Measurements from ENCODE around the gene KCNQ4.

KCNQ4 gene

DNA sequence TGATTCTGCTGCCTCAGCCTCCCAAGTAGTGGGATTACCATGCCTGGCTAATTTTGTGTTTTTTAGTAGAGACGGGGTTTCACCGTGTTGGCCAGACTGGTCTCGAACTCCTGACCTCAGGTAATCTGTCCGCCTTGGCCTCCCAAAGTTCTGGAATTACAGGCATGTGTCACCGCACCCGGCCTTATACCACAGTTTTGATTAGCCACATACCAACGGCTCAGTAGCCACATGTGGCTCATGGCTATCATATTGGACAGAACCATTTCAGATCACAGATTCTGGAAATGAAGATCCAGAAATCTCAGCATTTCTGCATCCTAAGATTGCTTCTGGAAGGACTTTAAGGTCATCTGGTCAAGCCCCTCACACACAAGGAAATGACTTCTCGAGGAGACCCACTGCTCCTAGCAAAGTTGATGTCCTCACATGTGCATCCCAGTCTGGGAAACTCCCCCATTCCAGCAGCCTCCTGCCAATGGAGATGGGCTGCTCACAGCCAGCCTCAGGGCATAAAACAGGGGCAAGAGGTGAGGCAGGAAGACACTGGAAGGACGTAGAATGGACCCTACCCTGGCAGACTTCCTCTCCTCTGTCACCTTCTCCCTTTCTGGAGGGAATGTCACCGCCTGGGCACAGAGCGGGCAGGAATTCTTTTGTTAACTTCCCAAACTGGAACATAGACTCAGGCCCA, 96.0 kb downstream of the KCNQ4 start:
- Histone ChIP-seq H3K27ac (ENCODE audit: low read depth, low read length) (no peak overlapping the region), H3K56ac (ENCODE audit: low read length) (no peak overlapping the region), H3K79me1 (ENCODE audit: low read length) (no peaks in the 10 kb centered on the region), H4K5ac (ENCODE audit: low read length) (no peak overlapping the region), H3K18ac (ENCODE audit: low read length) (no peak overlapping the region), H3K36me3 (ENCODE audit: control insufficient read depth, insufficient read depth, low read length) (no peaks in the 10 kb centered on the region), H3K4me1 (ENCODE audit: control insufficient read depth, low read depth, low read length) (peaks cover 2% of the 10 kb centered on the region), H3K79me2 (ENCODE audit: control insufficient read depth, insufficient read depth, low read length) (no peaks in the 10 kb centered on the region), H3K23ac (ENCODE audit: low read length) (no peak overlapping the region), H3K27me3 (ENCODE audit: insufficient read depth, low read length, poor library complexity) (no peaks in the 10 kb centered on the region), H3K4ac (ENCODE audit: low read depth, low read length) (no peak overlapping the region), H3K9ac (ENCODE audit: low read length) (no peak overlapping the region), H2AK5ac (ENCODE audit: low read length) (no peak overlapping the region), H3K4me2 (ENCODE audit: low read length) (no peak overlapping the region), H2BK5ac (ENCODE audit: low read length) (no peak overlapping the region), H3K4me3 (ENCODE audit: low read length) (no peak overlapping the region), H2BK120ac (ENCODE audit: low read depth, low read length) (no peak overlapping the region), H4K8ac (ENCODE audit: low read depth, low read length) (no peak overlapping the region), H2BK15ac (replicated peaks; ENCODE audit: low read depth) (no peak overlapping the region)
- no CpG with 5 or more reads among the region's 11 CpGs for WGBS (ENCODE audit: extremely low coverage, insufficient coverage, low lambda C conversion rate)
- DNase-seq = no peak

DNA sequence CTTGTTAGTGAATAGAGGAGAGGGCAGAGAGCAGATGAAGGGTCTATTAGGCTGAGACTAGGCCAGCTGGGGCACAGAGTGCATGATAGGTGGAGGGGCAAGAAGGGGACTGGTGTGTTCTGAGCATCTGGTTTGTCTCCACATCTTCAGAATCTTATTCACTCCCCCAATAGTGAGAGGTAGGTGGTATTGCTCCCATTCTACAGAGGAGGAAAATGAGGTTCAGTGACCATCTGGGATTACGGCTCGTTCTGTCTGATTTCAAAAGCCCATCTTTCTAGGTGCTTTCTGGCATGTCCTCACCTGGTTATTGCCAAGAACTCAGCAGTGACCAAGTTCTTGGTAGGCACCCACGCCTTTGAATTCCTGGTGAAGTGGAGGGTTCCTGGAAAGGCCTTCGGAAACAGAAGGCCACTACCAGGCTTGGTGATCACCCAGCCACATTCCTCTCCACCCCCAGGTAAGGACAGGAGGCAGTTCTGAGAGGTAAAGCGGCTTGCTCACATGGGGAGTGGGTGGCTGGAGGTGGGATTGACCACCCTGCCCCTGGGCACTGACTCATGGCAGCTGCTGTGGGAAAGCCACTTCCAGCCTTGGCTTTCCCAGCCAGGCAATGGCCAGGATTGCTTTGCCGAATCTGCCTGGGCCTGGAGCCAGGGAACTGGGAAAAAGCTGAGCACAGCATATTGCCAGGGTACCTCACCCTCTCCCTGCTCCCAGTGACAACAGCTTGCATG, 97.4 kb downstream of the KCNQ4 start:
- no peaks in the 10 kb centered on the region for H3K79me1 ChIP-seq (ENCODE audit: low read length)
- no peak overlapping the region for H4K8ac ChIP-seq (ENCODE audit: low read depth, low read length)
- no peak overlapping the region for H2BK15ac ChIP-seq (replicated peaks; ENCODE audit: low read depth)
- H3K36me3 ChIP-seq (ENCODE audit: control insufficient read depth, insufficient read depth, low read length) = no peaks in the 10 kb centered on the region
- H2AK5ac ChIP-seq (ENCODE audit: low read length) = no peak overlapping the region
- H3K4me3 ChIP-seq (ENCODE audit: low read length) = no peak overlapping the region
- no peak overlapping the region for H2BK5ac ChIP-seq (ENCODE audit: low read length)
- H3K18ac ChIP-seq (ENCODE audit: low read length) = no peak overlapping the region
- no peak overlapping the region for H3K9ac ChIP-seq (ENCODE audit: low read length)
- no peak overlapping the region for H2BK120ac ChIP-seq (ENCODE audit: low read depth, low read length)
- H3K79me2 ChIP-seq (ENCODE audit: control insufficient read depth, insufficient read depth, low read length) = no peaks in the 10 kb centered on the region
- no peaks in the 10 kb centered on the region for H3K27me3 ChIP-seq (ENCODE audit: insufficient read depth, low read length, poor library complexity)
- H3K27ac ChIP-seq (ENCODE audit: low read depth, low read length) = no peak overlapping the region
- H3K23ac ChIP-seq (ENCODE audit: low read length) = no peak overlapping the region
- no peak overlapping the region for H3K4ac ChIP-seq (ENCODE audit: low read depth, low read length)
- no peak for DNase-seq
- no peak overlapping the region for H4K5ac ChIP-seq (ENCODE audit: low read length)
- no peak overlapping the region for H3K4me2 ChIP-seq (ENCODE audit: low read length)
- WGBS (ENCODE audit: extremely low coverage, insufficient coverage, low lambda C conversion rate) = no CpG with 5 or more reads among the region's 6 CpGs
- H3K56ac ChIP-seq (ENCODE audit: low read length) = no peak overlapping the region
- H3K4me1 ChIP-seq (ENCODE audit: control insufficient read depth, low read depth, low read length) = peaks cover 2% of the 10 kb centered on the region

DNA sequence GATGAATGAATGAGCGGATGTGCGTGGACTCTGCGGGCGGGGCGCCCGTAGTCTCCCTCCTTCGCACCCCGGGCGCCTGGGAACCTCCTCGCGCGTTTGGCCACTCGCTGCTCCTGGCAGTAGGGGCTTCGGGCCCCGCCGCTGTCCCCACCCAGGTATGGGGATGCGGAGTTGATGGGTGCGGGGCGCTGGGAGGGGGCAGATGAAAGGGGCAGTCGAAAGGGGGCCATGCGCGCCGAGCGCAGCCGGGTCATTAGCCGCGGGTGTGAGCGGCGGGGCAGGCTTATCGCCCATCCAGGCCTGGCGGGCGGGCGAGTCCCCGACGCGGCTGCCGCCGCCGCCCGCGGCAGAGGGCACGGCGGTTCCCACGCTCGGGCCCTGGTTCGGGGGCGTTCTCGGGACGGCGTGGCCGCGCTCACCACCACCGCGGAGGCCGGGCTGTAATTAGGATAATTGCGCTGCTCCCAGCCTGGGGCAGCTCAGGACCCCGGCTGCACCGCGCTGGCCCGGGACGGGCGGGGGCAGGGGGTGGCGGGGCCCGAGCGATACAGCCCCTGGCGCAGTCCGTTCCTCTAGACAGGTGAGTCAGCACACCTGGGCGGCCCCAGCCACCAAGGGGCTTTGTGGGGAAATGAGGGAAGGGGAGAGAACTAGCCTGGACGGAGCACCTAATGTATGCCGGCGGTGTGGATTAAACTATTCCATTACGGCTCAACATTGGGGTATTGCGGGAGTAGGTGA, 100.6 kb downstream of the KCNQ4 start:
- no peak overlapping the region for H4K8ac ChIP-seq (ENCODE audit: low read depth, low read length)
- H4K5ac ChIP-seq (ENCODE audit: low read length) = no peak overlapping the region
- H3K27me3 ChIP-seq (ENCODE audit: insufficient read depth, low read length, poor library complexity) = no peaks in the 10 kb centered on the region
- H3K4me3 ChIP-seq (ENCODE audit: low read length) = no peak overlapping the region
- no peaks in the 10 kb centered on the region for H3K36me3 ChIP-seq (ENCODE audit: control insufficient read depth, insufficient read depth, low read length)
- H2BK15ac ChIP-seq (replicated peaks; ENCODE audit: low read depth) = no peak overlapping the region
- H3K79me2 ChIP-seq (ENCODE audit: control insufficient read depth, insufficient read depth, low read length) = no peaks in the 10 kb centered on the region
- H3K4me1 ChIP-seq (ENCODE audit: control insufficient read depth, low read depth, low read length) = no peaks in the 10 kb centered on the region
- no peak overlapping the region for H3K4ac ChIP-seq (ENCODE audit: low read depth, low read length)
- H2BK120ac ChIP-seq (ENCODE audit: low read depth, low read length) = no peak overlapping the region
- no peak overlapping the region for H3K9ac ChIP-seq (ENCODE audit: low read length)
- DNase-seq = no peak
- H3K18ac ChIP-seq (ENCODE audit: low read length) = no peak overlapping the region
- no peak overlapping the region for H3K27ac ChIP-seq (ENCODE audit: low read depth, low read length)
- H3K23ac ChIP-seq (ENCODE audit: low read length) = no peak overlapping the region
- H2BK5ac ChIP-seq (ENCODE audit: low read length) = no peak overlapping the region
- no peak overlapping the region for H2AK5ac ChIP-seq (ENCODE audit: low read length)
- H3K79me1 ChIP-seq (ENCODE audit: low read length) = no peaks in the 10 kb centered on the region
- H3K4me2 ChIP-seq (ENCODE audit: low read length) = no peak overlapping the region
- no peak overlapping the region for H3K56ac ChIP-seq (ENCODE audit: low read length)
- no CpG with 5 or more reads among the region's 73 CpGs for WGBS (ENCODE audit: extremely low coverage, insufficient coverage, low lambda C conversion rate)

DNA sequence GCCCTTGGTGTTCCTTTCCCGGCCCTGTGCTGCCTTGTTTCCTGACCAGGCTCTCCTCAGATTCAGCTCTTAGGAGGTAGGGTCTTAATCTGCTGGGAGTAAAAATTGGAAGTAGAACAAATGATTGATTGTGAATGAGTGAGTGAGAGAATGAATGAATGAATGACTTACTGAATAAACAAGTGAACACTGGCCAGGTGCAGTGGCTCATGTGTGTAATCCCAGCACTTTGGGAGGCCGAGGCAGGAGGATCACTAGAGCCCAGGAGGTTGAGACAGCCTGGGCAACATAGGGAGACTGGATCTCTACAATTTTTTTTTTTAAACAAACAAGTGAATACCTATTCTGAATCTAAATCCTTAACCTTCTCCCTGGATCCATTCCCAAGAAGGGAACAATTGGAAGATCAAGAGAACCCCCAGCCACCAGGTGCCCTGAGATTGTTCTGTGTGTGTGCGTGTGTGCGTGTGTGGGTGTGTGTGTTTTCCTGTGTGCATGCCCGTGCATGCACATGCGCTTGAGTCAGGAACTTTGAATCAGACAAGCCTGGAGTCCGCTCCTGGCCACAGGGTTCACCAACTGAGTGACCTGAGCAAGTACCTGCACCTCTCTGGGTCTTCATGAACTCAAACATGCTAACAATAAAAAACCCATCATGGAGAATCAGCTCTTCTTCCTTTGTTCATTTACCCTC, 102.9 kb downstream of the KCNQ4 start:
- no peak overlapping the region for H2BK120ac ChIP-seq (ENCODE audit: low read depth, low read length)
- H3K79me2 ChIP-seq (ENCODE audit: control insufficient read depth, insufficient read depth, low read length) = no peaks in the 10 kb centered on the region
- H3K9ac ChIP-seq (ENCODE audit: low read length) = no peak overlapping the region
- no peak overlapping the region for H3K18ac ChIP-seq (ENCODE audit: low read length)
- H2BK15ac ChIP-seq (replicated peaks; ENCODE audit: low read depth) = no peak overlapping the region
- WGBS (ENCODE audit: extremely low coverage, insufficient coverage, low lambda C conversion rate) = no CpG with 5 or more reads among the region's 7 CpGs
- no peak for DNase-seq
- H3K4me1 ChIP-seq (ENCODE audit: control insufficient read depth, low read depth, low read length) = no peaks in the 10 kb centered on the region
- H4K8ac ChIP-seq (ENCODE audit: low read depth, low read length) = no peak overlapping the region
- H3K4me2 ChIP-seq (ENCODE audit: low read length) = no peak overlapping the region
- H3K36me3 ChIP-seq (ENCODE audit: control insufficient read depth, insufficient read depth, low read length) = no peaks in the 10 kb centered on the region
- H3K4me3 ChIP-seq (ENCODE audit: low read length) = no peak overlapping the region
- H4K5ac ChIP-seq (ENCODE audit: low read length) = no peak overlapping the region
- H3K56ac ChIP-seq (ENCODE audit: low read length) = no peak overlapping the region
- H3K27me3 ChIP-seq (ENCODE audit: insufficient read depth, low read length, poor library complexity) = no peaks in the 10 kb centered on the region
- no peak overlapping the region for H3K4ac ChIP-seq (ENCODE audit: low read depth, low read length)
- no peaks in the 10 kb centered on the region for H3K79me1 ChIP-seq (ENCODE audit: low read length)
- H3K23ac ChIP-seq (ENCODE audit: low read length) = no peak overlapping the region
- H2BK5ac ChIP-seq (ENCODE audit: low read length) = no peak overlapping the region
- no peak overlapping the region for H2AK5ac ChIP-seq (ENCODE audit: low read length)
- no peak overlapping the region for H3K27ac ChIP-seq (ENCODE audit: low read depth, low read length)

DNA sequence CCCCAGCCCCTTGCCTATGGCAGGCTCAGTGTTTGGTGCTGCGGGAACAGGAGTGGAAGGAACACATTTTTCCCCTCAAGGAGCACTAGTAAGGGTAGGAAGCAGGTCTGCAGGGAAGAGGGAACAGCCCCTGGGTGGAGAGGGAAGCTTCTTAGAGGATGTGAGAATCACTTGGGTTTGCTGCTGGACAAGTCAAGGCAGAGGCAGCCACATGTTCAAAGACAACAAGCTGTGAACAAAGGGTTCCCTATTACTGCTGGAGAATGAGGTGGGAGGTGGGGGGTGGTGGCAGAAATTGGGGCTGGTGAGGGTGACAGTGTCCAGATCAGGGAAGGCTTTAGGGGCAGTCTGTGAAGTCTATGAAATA, 103.4 kb downstream of the KCNQ4 start:
- H2BK120ac ChIP-seq (ENCODE audit: low read depth, low read length) = no peak overlapping the region
- no peak overlapping the region for H3K4me2 ChIP-seq (ENCODE audit: low read length)
- H3K27me3 ChIP-seq (ENCODE audit: insufficient read depth, low read length, poor library complexity) = no peaks in the 10 kb centered on the region
- H4K5ac ChIP-seq (ENCODE audit: low read length) = no peak overlapping the region
- H3K27ac ChIP-seq (ENCODE audit: low read depth, low read length) = no peak overlapping the region
- no peak overlapping the region for H2BK5ac ChIP-seq (ENCODE audit: low read length)
- H3K36me3 ChIP-seq (ENCODE audit: control insufficient read depth, insufficient read depth, low read length) = no peaks in the 10 kb centered on the region
- no peak overlapping the region for H3K4ac ChIP-seq (ENCODE audit: low read depth, low read length)
- no peak overlapping the region for H2BK15ac ChIP-seq (replicated peaks; ENCODE audit: low read depth)
- H3K56ac ChIP-seq (ENCODE audit: low read length) = no peak overlapping the region
- H3K9ac ChIP-seq (ENCODE audit: low read length) = no peak overlapping the region
- H4K8ac ChIP-seq (ENCODE audit: low read depth, low read length) = no peak overlapping the region
- no CpG with 5 or more reads among the region's 1 CpG for WGBS (ENCODE audit: extremely low coverage, insufficient coverage, low lambda C conversion rate)
- no peak for DNase-seq
- H3K4me3 ChIP-seq (ENCODE audit: low read length) = no peak overlapping the region
- H3K18ac ChIP-seq (ENCODE audit: low read length) = no peak overlapping the region
- H2AK5ac ChIP-seq (ENCODE audit: low read length) = no peak overlapping the region
- H3K79me1 ChIP-seq (ENCODE audit: low read length) = no peaks in the 10 kb centered on the region
- H3K79me2 ChIP-seq (ENCODE audit: control insufficient read depth, insufficient read depth, low read length) = no peaks in the 10 kb centered on the region
- H3K4me1 ChIP-seq (ENCODE audit: control insufficient read depth, low read depth, low read length) = no peaks in the 10 kb centered on the region
- H3K23ac ChIP-seq (ENCODE audit: low read length) = no peak overlapping the region
